ENCODE data around the gene NPLOC4. TPM values are rescaled to one million over a fixed set of nuclear protein-coding genes. Genes with fewer than 3 reads are reported as not detected.

Gene NPLOC4
- total and polyA plus RNA-seq, 2 of the 13 experiments (the other 11 are each of a cell fraction or from before 2014, with no cell fraction given): 57.0 to 97.0 TPM

- TF ChIP-seq ZSCAN5A (CRISPR knock-in tag; IDR thresholded peaks at IDR 0.05; ENCODE audit: borderline replicate concordance): no peak
- TF ChIP-seq HNRNPL (IDR thresholded peaks at IDR 0.05; ENCODE audit: low read depth, low read length): 0 out of 2 replicates have a peak, but pooled peaks have one; percentile 17
- no peak for TF ChIP-seq ZNF781 (CRISPR knock-in tag; IDR thresholded peaks at IDR 0.05; ENCODE audit: borderline replicate concordance, not compliant biosample characterization)
- TF ChIP-seq SNAI1 (CRISPR knock-in tag; IDR thresholded peaks at IDR 0.05; ENCODE audit: borderline replicate concordance): no peak
- TF ChIP-seq PATZ1 (CRISPR knock-in tag; IDR thresholded peaks at IDR 0.05): peak; percentile 48; the same call in 1 of the 2 replicates
- peak; percentile 57 for TF ChIP-seq AGO2 (optimal IDR thresholded peaks at IDR 0.05; ENCODE audit: low read depth, low read length)
- 0 out of 2 replicates have a peak, but pooled peaks have one; percentile 17 for TF ChIP-seq ZFY (CRISPR knock-in tag; IDR thresholded peaks at IDR 0.05)
- no peak for TF ChIP-seq POGZ (CRISPR knock-in tag; IDR thresholded peaks at IDR 0.05)
- 0 out of 2 replicates have a peak, but pooled peaks have one; percentile 37 for TF ChIP-seq SAFB2 (CRISPR knock-in tag; IDR thresholded peaks at IDR 0.05; ENCODE audit: borderline replicate concordance, low read depth)
- no peak for TF ChIP-seq ASH2L (IDR thresholded peaks at IDR 0.05; ENCODE audit: insufficient read length, low read depth, low read length)
- no peak for TF ChIP-seq ZNF207 (IDR thresholded peaks at IDR 0.05; ENCODE audit: borderline replicate concordance)
- no peak for TF ChIP-seq ZNF446 (CRISPR knock-in tag; IDR thresholded peaks at IDR 0.05)
These were observed 100.3 kb downstream of the NPLOC4 start (continued) for GRCh38 chr17:81536299-81537290.

Measured in HepG2 (cell line).